IPS DF 6.9 (cell line): Measurements from ENCODE around the gene COMMD10.

Experiments used
- DNase-seq: peaks from one replicate; pipeline ENCODE4 v3.0.0-alpha.2; 2013; ENCODE audit warnings: low read depth, low spot score
- H3K27ac ChIP-seq: one replicate; pipeline ENCODE4 v1.5.1; 2013; ENCODE audit warnings: low read length, control low read depth
- H3K27me3 ChIP-seq: 2 replicates; pipeline ENCODE4 v1.6.1; 2013; ENCODE audit warnings: mild to moderate bottlenecking, low read length; ENCODE audit not compliant: control insufficient read depth, insufficient read depth
- H3K36me3 ChIP-seq: 2 replicates; pipeline ENCODE4 v1.6.1; 2013; ENCODE audit warnings: low read length; ENCODE audit not compliant: control insufficient read depth, insufficient read depth
- H3K4me1 ChIP-seq: 2 replicates; pipeline ENCODE4 v1.6.1; 2013; ENCODE audit warnings: low read length; ENCODE audit not compliant: control insufficient read depth, insufficient read depth
- H3K4me3 ChIP-seq: 2 replicates; pipeline ENCODE4 v1.5.1; 2013; ENCODE audit warnings: mild to moderate bottlenecking, low read length
- H3K9me3 ChIP-seq: 2 replicates; pipeline ENCODE4 v1.6.1; 2013; ENCODE audit warnings: low read length, inconsistent platforms; ENCODE audit not compliant: control insufficient read depth, insufficient read depth
- WGBS: extraction: QIAGEN DNeasy Blood & Tissue Kit; methylation state at CpG from one replicate; pipeline ENCODE4 v1.1.7; 2013; ENCODE audit warnings: mixed read lengths, missing lambda C conversion rate; ENCODE audit not compliant: insufficient read length, insufficient coverage; 5-methylcytosine and 5-hydroxymethylcytosine counted together

The COMMD10 gene

GRCh38 chr5:116178925-116179324 lies 94.1 kb downstream of the COMMD10 start:
- WGBS = no CpG with 5 or more reads among the region's 4 CpGs
- Histone ChIP-seq H3K4me1 (no peaks in the 10 kb centered on the region), H3K27ac (no peak overlapping the region)

GRCh38 chr5:116209166-116209565 lies 124.3 kb downstream of the COMMD10 start:
- WGBS = no CpG with 5 or more reads among the region's 2 CpGs
- H3K27me3 ChIP-seq = no peaks in the 10 kb centered on the region
- no peaks in the 10 kb centered on the region for H3K4me1 ChIP-seq
- no peaks in the 10 kb centered on the region for H3K36me3 ChIP-seq
- DNase-seq = no peak
- H3K9me3 ChIP-seq = no peaks in the 10 kb centered on the region
- no peak overlapping the region for H3K4me3 ChIP-seq
- no peak overlapping the region for H3K27ac ChIP-seq

More at GRCh38 chr5:116178925-116179324, 94.1 kb downstream of the COMMD10 start:
- H3K9me3 ChIP-seq = no peaks in the 10 kb centered on the region
- no peak overlapping the region for H3K4me3 ChIP-seq
- H3K27me3 ChIP-seq = no peaks in the 10 kb centered on the region
- H3K36me3 ChIP-seq = no peaks in the 10 kb centered on the region
- no peak for DNase-seq

GRCh38 chr5:116212225-116212624 lies 127.4 kb downstream of the COMMD10 start:
- no peaks in the 10 kb centered on the region for H3K4me1 ChIP-seq
- DNase-seq = no peak
- H3K27me3 ChIP-seq = no peaks in the 10 kb centered on the region
- no peak overlapping the region for H3K27ac ChIP-seq
- H3K36me3 ChIP-seq = no peaks in the 10 kb centered on the region
- H3K9me3 ChIP-seq = no peaks in the 10 kb centered on the region
- H3K4me3 ChIP-seq = no peak overlapping the region

- Histone ChIP-seq H3K36me3 (no peaks in the 10 kb centered on the region), H3K4me1 (no peaks in the 10 kb centered on the region), H3K9me3 (no peaks in the 10 kb centered on the region), H3K4me3 (no peak overlapping the region), H3K27ac (no peak overlapping the region), H3K27me3 (no peaks in the 10 kb centered on the region)
- WGBS = no CpG with 5 or more reads among the region's 5 CpGs
- no peak for DNase-seq
These were observed 131.4 kb downstream of the COMMD10 start for GRCh38 chr5:116216246-116216645.

- no peak overlapping the region for H3K27ac ChIP-seq
- no peak overlapping the region for H3K4me3 ChIP-seq
These were observed 140.6 kb downstream of the COMMD10 start for GRCh38 chr5:116225281-116225922.

GRCh38 chr5:116229131-116229689 lies 144.4 kb downstream of the COMMD10 start:
- no CpG with 5 or more reads among the region's 3 CpGs for WGBS
- H3K9me3 ChIP-seq = no peaks in the 10 kb centered on the region
- DNase-seq = no peak
- H3K27ac ChIP-seq = no peak overlapping the region
- H3K4me3 ChIP-seq = no peak overlapping the region
- H3K4me1 ChIP-seq = no peaks in the 10 kb centered on the region; the same call in 1 of the 2 replicates
- H3K36me3 ChIP-seq = no peaks in the 10 kb centered on the region
- H3K27me3 ChIP-seq = no peaks in the 10 kb centered on the region

More at GRCh38 chr5:116225281-116225922, 140.6 kb downstream of the COMMD10 start:
- H3K27me3 ChIP-seq = no peaks in the 10 kb centered on the region
- no peaks in the 10 kb centered on the region; the same call in 1 of the 2 replicates for H3K4me1 ChIP-seq
- no peaks in the 10 kb centered on the region for H3K9me3 ChIP-seq
- DNase-seq = no peak
- no peaks in the 10 kb centered on the region for H3K36me3 ChIP-seq

- WGBS = 100% methylated on average over 2 of the region's 2 CpGs
- no peak overlapping the region for H3K27ac ChIP-seq
- H3K36me3 ChIP-seq = no peaks in the 10 kb centered on the region
- H3K4me1 ChIP-seq = no peaks in the 10 kb centered on the region; the same call in 1 of the 2 replicates
- DNase-seq = no peak
- no peaks in the 10 kb centered on the region for H3K9me3 ChIP-seq
- no peaks in the 10 kb centered on the region for H3K27me3 ChIP-seq
- H3K4me3 ChIP-seq = no peak overlapping the region
These were observed 146.5 kb downstream of the COMMD10 start for GRCh38 chr5:116231288-116231687.

- no CpG with 5 or more reads among the region's 7 CpGs for WGBS
- Histone ChIP-seq H3K4me3 (no peak overlapping the region), H3K27me3 (no peaks in the 10 kb centered on the region), H3K4me1 (no peaks in the 10 kb centered on the region), H3K9me3 (no peaks in the 10 kb centered on the region), H3K27ac (no peak overlapping the region), H3K36me3 (no peaks in the 10 kb centered on the region)
- DNase-seq = no peak
These were observed 149.9 kb downstream of the COMMD10 start for GRCh38 chr5:116234681-116235080.

- no CpG with 5 or more reads among the region's 3 CpGs for WGBS
- no peak for DNase-seq
- Histone ChIP-seq H3K27ac (no peak overlapping the region), H3K4me3 (no peak overlapping the region), H3K27me3 (no peaks in the 10 kb centered on the region), H3K4me1 (no peaks in the 10 kb centered on the region), H3K36me3 (no peaks in the 10 kb centered on the region), H3K9me3 (no peaks in the 10 kb centered on the region)
These were observed 153.2 kb downstream of the COMMD10 start for GRCh38 chr5:116237917-116238500.

GRCh38 chr5:116242343-116242742 lies 157.5 kb downstream of the COMMD10 start:
- Histone ChIP-seq H3K4me3 (no peak overlapping the region), H3K36me3 (no peaks in the 10 kb centered on the region), H3K27ac (no peak overlapping the region), H3K9me3 (no peaks in the 10 kb centered on the region), H3K27me3 (no peaks in the 10 kb centered on the region), H3K4me1 (no peaks in the 10 kb centered on the region)
- no peak for DNase-seq
- WGBS = no CpG with 5 or more reads among the region's 1 CpG

GRCh38 chr5:116248432-116248831 lies 163.6 kb downstream of the COMMD10 start:
- Histone ChIP-seq H3K4me1 (no peaks in the 10 kb centered on the region), H3K4me3 (no peak overlapping the region), H3K27me3 (no peaks in the 10 kb centered on the region), H3K36me3 (no peaks in the 10 kb centered on the region), H3K9me3 (no peaks in the 10 kb centered on the region), H3K27ac (no peak overlapping the region)
- WGBS = no CpG with 5 or more reads among the region's 3 CpGs
- no peak for DNase-seq
